Peyer's patch (tissue), 4 donors: ENCODE measurements around the gene PRKD1. TPM values are rescaled to one million over a fixed set of nuclear protein-coding genes. Genes with fewer than 3 reads are reported as not detected.
"Not testable (repeated sequence)": the region's sequence is repeated elsewhere in the genome, so short reads cannot be mapped to it uniquely, and the experiment has no call there.

Experiments used
- DNase-seq, 3 donors: peaks; one replicate each; pipeline ENCODE4 v3.0.0-alpha.2; 2017 to 2019
- H3K27ac ChIP-seq, 4 donors: fragments of 200-600 bp; sonication (generic); one replicate each; pipeline ENCODE4 v1.5.1; 2016 to 2019
- H3K27me3 ChIP-seq, 2 donors: fragments of 200-600 bp; sonication (generic); one replicate each; pipeline ENCODE4 v1.5.1; 2019
- H3K36me3 ChIP-seq, 3 donors: fragments of 200-600 bp; sonication (generic); one replicate each; pipeline ENCODE4 v1.5.1; 2016 to 2019
- H3K4me1 ChIP-seq, 4 donors: fragments of 200-600 bp; sonication (generic); one replicate each; pipeline ENCODE4 v1.5.1; 2016 to 2019
- H3K4me3 ChIP-seq, 4 donors: fragments of 200-600 bp; sonication (generic); 1 replicate in 3 of 4; 2 replicates in 1 of 4; pipeline ENCODE4 v1.5.1; 2016 to 2019; ENCODE audit warnings: mild to moderate bottlenecking in 1 of 4
- H3K9me3 ChIP-seq, 4 donors: fragments of 200-600 bp; sonication (generic); one replicate each; pipeline ENCODE4 v1.5.1; 2016 to 2019; ENCODE audit warnings: mild to moderate bottlenecking in 1 of 4
- CTCF ChIP-seq, 6 experiments: fragments of 450-650 bp in 4 of 6; fragments of 200-600 bp in 2 of 6; sonication (generic) in 1 of 6; IDR thresholded peaks; one replicate each; pipeline ENCODE4 v1.5.1; 2017 to 2019; ENCODE audit warnings: antibody characterized with exemption in 6 of 6, mild to moderate bottlenecking in 3 of 6, moderate library complexity in 1 of 6
- POLR2A ChIP-seq, 2 donors: fragments of 450-650 bp; IDR thresholded peaks; one replicate each; pipeline ENCODE4 v1.5.1; 2017; ENCODE audit warnings: antibody characterized with exemption in 2 of 2, mild to moderate bottlenecking in 2 of 2, moderate library complexity in 2 of 2
- total RNA-seq, 4 donors: library from RNA; depleted of rRNA; stranded (reverse); fragments of >200 nt; gene quantifications; one replicate each; pipeline ENCODE4 v1.1.0, GENCODE V29; 2016

Gene PRKD1
- total RNA-seq, 4 donors from 2014 or later = 0.88 to 5.0 (median 3.6) TPM

DNA sequence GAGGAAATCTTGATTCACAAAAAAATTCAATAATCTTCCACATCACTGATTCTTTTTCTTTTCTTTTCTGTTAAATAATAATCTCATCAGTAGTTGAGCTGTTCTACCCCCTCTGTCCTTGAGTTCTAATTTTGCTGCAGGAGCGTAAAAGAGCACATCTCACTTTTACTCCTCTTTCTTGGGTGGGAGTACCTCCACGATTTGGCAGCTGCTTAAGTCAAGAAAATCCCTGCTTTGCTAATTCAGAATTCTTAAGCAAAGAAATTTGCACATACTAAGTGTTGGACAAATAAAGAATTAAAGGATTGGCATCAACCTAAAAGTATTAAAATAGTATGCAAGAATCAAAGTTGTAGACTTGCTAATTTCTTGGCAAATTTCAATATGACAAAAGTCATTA, 128.8 kb downstream of the PRKD1 start:
- no peaks in the 10 kb centered on the region for H3K4me1 ChIP-seq
- H3K36me3 ChIP-seq = no peaks in the 10 kb centered on the region
- H3K27me3 ChIP-seq = no peaks in the 10 kb centered on the region
- H3K4me3 ChIP-seq = no peak overlapping the region
- H3K27ac ChIP-seq = no peak overlapping the region
- no peak for DNase-seq
- TF ChIP-seq POLR2A (IDR thresholded peaks at IDR 0.05) (no peak), CTCF (IDR thresholded peaks at IDR 0.05) (no peak)
- H3K9me3 ChIP-seq = no peaks in the 10 kb centered on the region

DNA sequence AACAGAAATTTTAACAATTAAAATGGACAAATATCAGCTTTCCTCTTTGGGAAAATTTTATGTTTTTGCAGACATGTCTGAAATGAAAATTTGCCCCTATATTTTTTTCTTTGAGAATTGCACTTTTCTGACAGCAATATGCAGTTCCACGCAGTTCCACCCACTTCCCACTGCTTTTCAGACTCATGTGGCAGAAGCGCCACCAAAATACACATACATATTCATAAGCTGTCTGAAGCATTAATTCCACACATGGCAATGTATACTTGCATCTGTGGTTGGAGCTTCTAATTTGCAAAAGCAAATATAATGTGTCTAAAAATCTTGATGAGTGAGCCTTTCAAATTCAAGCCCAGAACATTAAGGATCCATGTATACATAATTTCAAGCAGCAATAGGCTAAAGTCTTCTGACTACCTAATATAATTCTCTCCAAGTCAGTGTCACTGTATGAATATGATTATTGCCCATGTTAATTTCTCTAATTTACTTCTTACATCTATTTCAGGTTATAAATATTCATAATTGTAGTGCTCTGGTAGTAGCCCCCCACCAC, 129.5 kb downstream of the PRKD1 start:
- TF ChIP-seq POLR2A (IDR thresholded peaks at IDR 0.05) = no peak
- no peak for TF ChIP-seq CTCF (IDR thresholded peaks at IDR 0.05)
- H3K27ac ChIP-seq = no peak overlapping the region
- no peak overlapping the region for H3K4me3 ChIP-seq
- no peaks in the 10 kb centered on the region for H3K4me1 ChIP-seq
- H3K27me3 ChIP-seq = no peaks in the 10 kb centered on the region
- no peaks in the 10 kb centered on the region for H3K36me3 ChIP-seq
- no peaks in the 10 kb centered on the region for H3K9me3 ChIP-seq
- DNase-seq = no peak

GRCh38 chr14:29796853-29797252, 130.8 kb downstream of the PRKD1 start:
- Histone ChIP-seq H3K36me3 (no peaks in the 10 kb centered on the region), H3K9me3 (no peaks in the 10 kb centered on the region), H3K4me3 (no peak overlapping the region), H3K4me1 (no peaks in the 10 kb centered on the region), H3K27ac (no peak overlapping the region), H3K27me3 (no peaks in the 10 kb centered on the region)
- DNase-seq = no peak
- TF ChIP-seq POLR2A (IDR thresholded peaks at IDR 0.05) = no peak
- no peak for TF ChIP-seq CTCF (IDR thresholded peaks at IDR 0.05)

DNA sequence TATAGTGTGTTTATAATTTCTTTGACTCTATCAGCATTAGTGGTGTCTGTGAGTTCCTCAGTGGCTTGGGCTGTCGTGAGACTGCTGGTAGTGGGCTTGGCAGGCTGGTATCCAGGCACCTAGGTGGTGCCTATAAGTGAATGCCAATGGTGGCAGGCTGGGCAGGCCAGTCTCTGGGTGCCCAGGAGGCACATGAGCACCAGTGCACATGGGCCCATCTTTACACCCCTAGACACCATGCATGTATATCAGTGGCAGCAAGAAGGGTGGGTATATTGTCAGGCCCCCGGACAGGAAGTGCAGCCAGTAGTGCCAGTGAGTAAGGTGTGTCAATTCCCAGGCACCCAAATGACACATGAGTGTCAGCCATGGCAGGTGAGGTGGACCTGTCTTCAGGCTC, 138.2 kb downstream of the PRKD1 start:
- Histone ChIP-seq H3K27me3 (no peaks in the 10 kb centered on the region), H3K36me3 (no peaks in the 10 kb centered on the region), H3K4me1 (no peaks in the 10 kb centered on the region), H3K4me3 (no peak overlapping the region), H3K27ac (no peak overlapping the region), H3K9me3 (no peaks in the 10 kb centered on the region)
- no peak for TF ChIP-seq CTCF (IDR thresholded peaks at IDR 0.05)
- TF ChIP-seq POLR2A (IDR thresholded peaks at IDR 0.05) = no peak
- DNase-seq = no peak

GRCh38 chr14:29788093-29788492, 139.6 kb downstream of the PRKD1 start:
- Histone ChIP-seq H3K27me3 (no peaks in the 10 kb centered on the region), H3K9me3 (no peaks in the 10 kb centered on the region), H3K4me3 (no peak overlapping the region), H3K4me1 (no peaks in the 10 kb centered on the region), H3K36me3 (no peaks in the 10 kb centered on the region), H3K27ac (no peak overlapping the region)
- TF ChIP-seq POLR2A (IDR thresholded peaks at IDR 0.05) = no peak
- DNase-seq = no peak

DNA sequence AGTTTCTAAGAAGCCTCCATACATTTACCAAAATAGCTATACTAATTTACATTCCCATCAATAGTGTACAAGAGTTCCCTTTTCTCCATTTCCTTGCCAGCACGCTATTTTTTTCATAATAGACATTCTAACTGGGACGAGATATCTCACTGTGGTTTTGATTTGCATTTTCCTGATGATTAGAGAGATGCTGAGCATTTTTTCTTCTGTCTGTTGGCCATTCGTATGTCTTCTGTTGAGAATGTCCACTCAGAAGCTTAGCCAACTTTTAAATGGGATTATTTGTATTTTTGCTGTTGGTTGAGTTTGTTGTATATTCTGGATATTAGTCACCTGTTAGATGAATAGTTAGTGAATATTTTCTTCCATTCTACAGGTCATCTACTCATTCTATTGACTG, 144.1 kb downstream of the PRKD1 start:
- no peaks in the 10 kb centered on the region for H3K4me1 ChIP-seq
- no peaks in the 10 kb centered on the region for H3K9me3 ChIP-seq
- no peak for DNase-seq
- no peak overlapping the region for H3K4me3 ChIP-seq
- no peak for TF ChIP-seq POLR2A (IDR thresholded peaks at IDR 0.05)
- no peaks in the 10 kb centered on the region for H3K27me3 ChIP-seq
- no peak overlapping the region for H3K27ac ChIP-seq
- H3K36me3 ChIP-seq = no peaks in the 10 kb centered on the region

DNA sequence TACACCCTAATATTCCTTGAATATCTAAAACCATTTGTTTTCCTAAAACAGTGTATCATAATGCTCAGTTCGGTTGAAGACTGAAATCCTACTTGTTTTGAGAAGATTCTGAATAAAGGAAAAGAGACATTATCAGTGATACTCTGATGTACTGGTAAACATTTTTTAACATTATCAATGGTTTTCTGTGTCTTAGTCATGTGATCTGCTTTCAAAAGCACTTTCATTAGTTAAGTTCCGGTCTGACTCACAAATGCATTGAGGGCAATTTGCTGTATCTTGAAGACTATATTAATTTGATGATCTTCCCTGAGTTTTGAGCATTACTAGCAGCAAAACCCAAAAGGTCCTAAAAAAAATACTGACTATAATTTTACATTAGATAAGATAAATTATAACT, 145.6 kb downstream of the PRKD1 start:
- H3K27ac ChIP-seq = no peak overlapping the region
- no peak for TF ChIP-seq CTCF (IDR thresholded peaks at IDR 0.05)
- no peak for TF ChIP-seq POLR2A (IDR thresholded peaks at IDR 0.05)
- H3K9me3 ChIP-seq = no peaks in the 10 kb centered on the region
- no peaks in the 10 kb centered on the region for H3K4me1 ChIP-seq
- DNase-seq = no peak
- no peaks in the 10 kb centered on the region for H3K27me3 ChIP-seq
- no peaks in the 10 kb centered on the region for H3K36me3 ChIP-seq
- no peak overlapping the region for H3K4me3 ChIP-seq

GRCh38 chr14:29777142-29777541, 150.5 kb downstream of the PRKD1 start:
- not testable (repeated sequence) for H3K27me3 ChIP-seq, DNase-seq, H3K36me3 ChIP-seq, H3K4me3 ChIP-seq, H3K4me1 ChIP-seq, H3K27ac ChIP-seq, H3K9me3 ChIP-seq
